HG02759 (cell line): Measurements from ENCODE around the gene CHMP4B.
A peak's percentile ranks its signal among the peaks of the same experiment; 100 is the strongest.

Source experiments
- ATAC-seq: cut with Tn5 transposase; IDR thresholded peaks from one replicate; pipeline ENCODE4 v1.9.1; 2021; ENCODE audit warnings: mild to moderate bottlenecking, moderate library complexity; ENCODE audit not compliant: unreplicated experiment

CHMP4B gene, protein sequence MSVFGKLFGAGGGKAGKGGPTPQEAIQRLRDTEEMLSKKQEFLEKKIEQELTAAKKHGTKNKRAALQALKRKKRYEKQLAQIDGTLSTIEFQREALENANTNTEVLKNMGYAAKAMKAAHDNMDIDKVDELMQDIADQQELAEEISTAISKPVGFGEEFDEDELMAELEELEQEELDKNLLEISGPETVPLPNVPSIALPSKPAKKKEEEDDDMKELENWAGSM

GRCh38 chr20:33810885-33811775, at the start of gene CHMP4B:
TSS of gene CHMP4B (plus strand) at chr20:33811348. CDS start at chr20:33811469, 121 bp downstream.
- ATAC-seq: peak; percentile 98

- no peak for ATAC-seq
These were observed 49.4 kb upstream of the CHMP4B start for GRCh38 chr20:33761698-33762250.

DNA sequence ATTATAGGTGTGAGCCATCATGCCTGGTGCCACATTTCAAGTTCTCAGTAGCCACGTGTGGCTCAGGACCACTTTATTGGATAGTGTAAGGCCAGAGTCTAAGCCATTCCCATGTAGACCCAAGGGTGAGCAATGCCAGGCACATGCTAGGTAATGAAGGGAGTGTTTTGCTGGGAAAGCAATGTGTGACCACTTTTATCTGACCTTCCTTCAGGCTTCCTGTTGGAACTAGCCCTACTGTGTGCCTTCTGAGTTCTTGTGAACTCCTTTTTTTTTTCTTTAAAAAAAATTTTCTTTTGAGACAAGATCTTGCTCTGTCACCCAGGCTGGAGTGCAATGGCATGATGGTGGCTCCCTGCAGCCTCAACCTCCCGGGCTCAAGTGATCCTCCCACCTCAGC, 46.0 kb upstream of the CHMP4B start:
- ATAC-seq: no peak

DNA sequence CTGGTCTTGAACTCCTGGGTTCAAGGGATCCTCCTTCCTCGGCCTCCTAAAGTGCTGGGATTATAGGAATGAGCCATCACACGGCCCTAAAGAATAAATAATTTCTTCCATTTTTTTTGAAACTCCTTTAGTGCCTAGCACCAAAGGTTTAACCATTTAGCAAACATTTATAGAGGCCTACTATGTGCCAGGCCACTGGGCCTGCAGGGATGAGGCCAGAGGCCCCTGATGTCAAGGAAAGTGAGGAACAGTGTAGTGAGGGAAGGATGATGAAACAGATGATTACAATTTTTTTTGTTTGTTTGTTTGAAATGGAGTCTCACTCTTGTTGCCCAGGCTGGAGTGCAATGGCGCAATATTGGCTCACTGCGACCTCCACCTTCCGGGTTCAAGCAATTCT, 45.6 kb upstream of the CHMP4B start:
- ATAC-seq: no peak

- no peak for ATAC-seq
These were observed 44.5 kb upstream of the CHMP4B start for GRCh38 chr20:33766686-33767085.

- no peak for ATAC-seq
These were observed 43.4 kb upstream of the CHMP4B start for GRCh38 chr20:33767777-33768138.

- ATAC-seq: no peak
These were observed 42.1 kb upstream of the CHMP4B start for GRCh38 chr20:33769043-33769442.

GRCh38 chr20:33770005-33770404, 41.1 kb upstream of the CHMP4B start:
- no peak for ATAC-seq

DNA sequence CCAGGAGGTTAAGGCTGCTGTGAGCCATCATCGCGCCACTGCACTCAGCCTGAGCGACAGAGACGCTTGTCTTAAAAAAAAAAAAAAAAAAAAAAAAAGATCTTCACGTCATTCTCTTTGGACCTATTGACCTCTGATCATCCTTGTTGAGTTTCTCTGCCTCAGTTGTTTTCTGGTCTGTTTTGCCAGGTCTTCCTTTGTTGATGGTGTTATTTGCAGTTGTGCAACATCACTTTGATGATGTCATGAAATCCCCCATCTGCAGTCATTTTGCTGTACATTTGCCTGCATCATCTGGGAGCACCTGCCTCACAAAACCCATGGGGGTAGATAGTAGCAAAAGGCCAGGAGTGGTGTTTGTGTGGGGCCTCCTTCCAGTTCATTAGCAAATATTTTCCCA, 39.2 kb upstream of the CHMP4B start:
- ATAC-seq: no peak

DNA sequence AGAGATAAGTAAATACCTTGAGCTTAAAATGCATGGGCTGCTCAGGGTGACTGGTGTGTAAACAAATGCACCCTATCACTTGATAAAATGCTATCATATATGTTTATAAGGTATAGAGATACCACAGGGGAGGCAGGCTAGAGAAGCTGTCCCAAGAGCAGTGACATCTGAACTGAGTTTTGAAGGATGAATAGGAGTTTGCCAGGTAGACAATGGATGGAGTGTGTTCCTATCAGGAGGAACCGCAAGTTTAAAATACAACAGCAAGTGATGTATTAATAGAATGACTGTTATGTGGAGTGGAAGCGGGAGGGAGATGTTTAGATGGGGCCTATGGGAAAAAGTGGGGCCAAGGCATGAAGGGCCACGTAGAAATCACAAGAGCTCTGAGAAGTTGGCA, 38.7 kb upstream of the CHMP4B start:
- ATAC-seq: no peak

GRCh38 chr20:33773412-33774089, 37.6 kb upstream of the CHMP4B start:
- ATAC-seq: peak; percentile 61

- no peak for ATAC-seq
These were observed 33.3 kb upstream of the CHMP4B start for GRCh38 chr20:33777816-33778215.

DNA sequence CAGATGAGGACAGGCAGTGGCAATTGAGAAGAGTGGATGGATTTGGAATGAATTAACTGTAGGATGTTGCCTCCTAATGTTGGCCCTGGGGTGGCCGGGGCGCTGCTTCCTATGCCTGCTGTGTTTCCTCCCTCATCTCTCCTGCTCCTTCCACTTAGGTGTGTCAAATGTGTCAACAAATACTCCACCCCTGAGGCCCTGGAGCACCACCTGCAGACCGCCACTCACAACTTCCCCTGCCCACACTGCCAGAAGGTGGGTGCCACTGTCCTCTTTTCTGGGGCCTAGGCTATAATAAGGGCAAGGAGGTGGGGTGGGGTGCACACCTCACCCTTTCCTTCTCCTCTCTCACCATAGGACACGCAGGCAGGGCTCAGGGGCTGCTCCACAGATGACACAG, 30.0 kb upstream of the CHMP4B start:
- ATAC-seq: no peak

- no peak for ATAC-seq
These were observed 29.2 kb upstream of the CHMP4B start for GRCh38 chr20:33781945-33782344.

- ATAC-seq: no peak
These were observed 27.9 kb upstream of the CHMP4B start for GRCh38 chr20:33783256-33783655.

- ATAC-seq: no peak
These were observed 27.3 kb upstream of the CHMP4B start for GRCh38 chr20:33783818-33784217.

- no peak for ATAC-seq
These were observed 26.9 kb upstream of the CHMP4B start for GRCh38 chr20:33784225-33784624.

- ATAC-seq: no peak
These were observed 25.6 kb upstream of the CHMP4B start for GRCh38 chr20:33785503-33785902.

DNA sequence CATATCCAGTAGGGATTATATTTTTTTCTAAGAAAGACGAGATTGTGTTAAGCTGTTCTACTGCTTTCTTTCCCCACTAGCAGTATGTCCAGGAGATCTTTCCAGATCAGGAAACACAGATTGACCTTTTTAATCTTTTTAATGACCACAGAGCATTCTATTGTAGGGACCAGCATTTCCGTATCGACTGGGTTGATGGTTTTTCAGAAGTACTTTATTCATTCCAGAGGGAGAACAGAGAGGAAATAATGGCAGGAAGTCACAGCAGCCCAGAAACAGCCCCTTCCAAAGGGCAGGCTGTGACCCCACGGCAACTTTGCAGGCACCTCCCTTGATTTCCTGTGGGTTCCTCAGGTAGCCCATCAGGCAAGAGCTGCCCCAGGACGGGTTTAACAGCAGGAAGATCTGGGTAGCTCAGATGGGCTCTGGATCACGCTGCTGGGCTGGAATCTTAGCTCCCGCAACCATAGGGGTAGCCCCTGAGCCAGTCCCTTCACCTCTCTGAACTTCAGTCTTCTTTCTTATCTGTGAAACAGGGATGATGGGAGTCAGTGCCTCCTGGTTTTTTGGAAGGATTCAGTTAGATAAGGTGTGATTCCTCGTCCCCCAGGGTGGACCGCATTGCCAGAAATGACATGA, 23.8 kb upstream of the CHMP4B start:
- ATAC-seq: no peak

DNA sequence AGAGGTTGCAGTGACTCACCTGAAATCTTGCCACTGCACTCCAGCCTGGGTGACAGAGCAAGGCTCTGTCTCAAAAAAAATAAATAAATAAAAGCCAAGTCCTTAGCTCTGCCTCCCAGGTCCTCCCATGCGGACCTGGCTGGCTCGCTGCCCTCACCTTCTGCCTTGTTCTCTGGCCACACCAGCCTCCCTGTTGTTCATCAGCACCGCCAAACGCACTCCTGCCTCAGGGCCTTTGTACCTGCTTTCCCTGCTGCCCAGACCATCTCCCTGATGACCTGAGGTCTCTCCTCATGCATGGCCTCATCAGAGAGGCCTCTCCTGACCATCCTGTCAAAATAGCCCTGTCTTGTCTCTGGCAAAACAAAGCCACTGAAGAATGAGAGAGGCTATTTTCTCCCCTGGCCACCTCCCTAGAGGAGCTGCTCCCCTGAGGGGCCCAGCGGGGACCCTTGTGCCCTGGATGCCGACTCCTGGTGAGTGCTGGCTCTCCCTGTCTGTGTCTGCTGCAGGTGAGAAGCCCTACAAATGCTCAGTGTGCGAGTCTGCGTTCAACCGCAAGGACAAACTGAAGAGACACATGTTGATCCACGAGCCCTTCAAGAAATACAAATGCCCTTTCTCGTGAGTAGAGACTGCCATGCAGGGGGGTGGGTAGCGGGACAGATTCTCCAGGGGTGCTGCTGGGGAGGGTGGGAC, 22.6 kb upstream of the CHMP4B start:
- ATAC-seq: no peak
